Effector memory CD4-positive, alpha-beta T cell (primary cell): ENCODE data around the gene GNG2.
A peak's percentile ranks its signal among the peaks of the same experiment; 100 is the strongest.

Source experiments
- DNase-seq, 3 donors: peaks; one replicate each; pipeline ENCODE4 v3.0.0-alpha.2; 2020
- H3K27ac ChIP-seq: 2 replicates; pipeline ENCODE4 v1.7.0; 2013; ENCODE audit warnings: mild to moderate bottlenecking, low read length, moderate library complexity; ENCODE audit not compliant: insufficient read depth, poor library complexity, severe bottlenecking
- H3K27me3 ChIP-seq: replicated peaks from 2 replicates; pipeline ENCODE4 v1.7.0; 2013; ENCODE audit warnings: mild to moderate bottlenecking, low read length; ENCODE audit not compliant: insufficient read depth, control insufficient read depth, poor library complexity, severe bottlenecking
- H3K36me3 ChIP-seq: 2 replicates; pipeline ENCODE4 v1.7.0; 2013; ENCODE audit warnings: mild to moderate bottlenecking, low read length, moderate library complexity; ENCODE audit not compliant: control insufficient read depth, insufficient read depth
- H3K4me1 ChIP-seq: 2 replicates; pipeline ENCODE4 v1.7.0; 2013; ENCODE audit warnings: low read length, mild to moderate bottlenecking; ENCODE audit not compliant: control insufficient read depth, insufficient read depth, poor library complexity, severe bottlenecking
- H3K4me3 ChIP-seq: 2 replicates; pipeline ENCODE4 v1.7.0; 2013; ENCODE audit warnings: low read length, low read depth, mild to moderate bottlenecking; ENCODE audit not compliant: insufficient read depth, poor library complexity, severe bottlenecking
- H3K9me3 ChIP-seq: 2 replicates; pipeline ENCODE4 v1.7.0; 2013; ENCODE audit warnings: mild to moderate bottlenecking, low read length, moderate library complexity; ENCODE audit not compliant: control insufficient read depth
- total RNA-seq, 3 donors: gene quantifications; one replicate each; lab custom pipeline; 2026; lab: John Stamatoyannopoulos, UW

GNG2 gene
- total RNA-seq = 189 to 240 (median 205) reads per million in 3 donors

GRCh38 chr14:51860164-51860824, at the start of gene GNG2:
GNG2 (plus strand) TSS chr14:51860612; CDS start chr14:51950679, 90,067 bp downstream.
- DNase-seq = peak; percentile 70 to 74 (median 71)
- Histone ChIP-seq H3K36me3 (no peaks in the 10 kb centered on the region), H3K4me3 (peak within 1 kb of the TSS; percentile 85), H3K4me1 (peaks cover 25% of the 10 kb centered on the region), H3K9me3 (no peaks in the 10 kb centered on the region), H3K27me3 (no peaks in the 10 kb centered on the region), H3K27ac (peak within 1 kb of the TSS; percentile 88)

GRCh38 chr14:51811706-51812105, 48.7 kb upstream of the GNG2 start:
- Histone ChIP-seq H3K27me3 (no peaks in the 10 kb centered on the region), H3K4me3 (no peak overlapping the region), H3K9me3 (no peaks in the 10 kb centered on the region), H3K27ac (no peak overlapping the region), H3K36me3 (no peaks in the 10 kb centered on the region), H3K4me1 (no peaks in the 10 kb centered on the region)
- DNase-seq = no peak

DNA sequence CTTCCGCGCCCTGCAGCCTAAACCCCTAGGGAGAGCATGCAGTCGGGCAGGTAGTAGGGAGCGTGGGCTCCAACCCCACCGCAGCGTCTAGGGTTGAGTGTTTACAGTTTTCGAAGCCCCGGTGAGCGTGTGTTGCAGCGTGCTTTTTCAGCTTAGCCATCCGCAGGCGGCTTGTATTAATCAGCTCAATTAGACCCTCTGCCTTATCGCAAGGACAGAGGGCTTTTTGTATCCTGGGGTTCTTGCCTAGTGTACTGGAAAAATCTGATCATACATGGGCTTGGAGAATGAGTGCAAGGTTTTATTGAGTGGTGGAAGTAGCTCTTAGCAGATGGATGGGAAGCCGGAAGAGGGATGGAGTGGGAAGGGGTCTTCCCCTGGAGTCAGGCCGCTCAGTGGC, 44.4 kb upstream of the GNG2 start:
- Histone ChIP-seq H3K4me1 (no peaks in the 10 kb centered on the region), H3K27ac (no peak overlapping the region), H3K4me3 (no peak overlapping the region), H3K27me3 (no peaks in the 10 kb centered on the region), H3K9me3 (no peaks in the 10 kb centered on the region), H3K36me3 (no peaks in the 10 kb centered on the region)
- no peak for DNase-seq

DNA sequence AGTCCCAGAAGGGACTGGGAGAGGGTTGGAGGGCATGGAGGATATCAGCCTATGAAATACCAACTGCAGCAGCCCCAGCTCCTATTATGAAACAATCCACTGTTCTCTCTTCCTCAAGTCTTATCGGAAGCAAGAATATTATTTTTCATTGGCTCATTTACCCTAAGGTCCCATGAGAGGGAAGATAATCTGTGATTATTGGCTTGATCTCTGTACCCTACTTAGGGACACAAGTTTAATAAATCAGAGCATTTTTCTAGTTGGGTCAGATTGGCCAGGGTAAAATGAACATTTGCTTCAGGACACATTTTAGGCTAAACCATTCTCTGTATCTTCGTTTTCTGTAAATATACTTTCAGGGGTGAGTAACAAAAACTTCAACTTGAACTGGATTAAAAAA, 43.1 kb upstream of the GNG2 start:
- no peaks in the 10 kb centered on the region for H3K9me3 ChIP-seq

GRCh38 chr14:51818748-51819380, 41.5 kb upstream of the GNG2 start:
- Histone ChIP-seq H3K9me3 (no peaks in the 10 kb centered on the region), H3K4me3 (no peak overlapping the region), H3K36me3 (no peaks in the 10 kb centered on the region), H3K4me1 (no peaks in the 10 kb centered on the region), H3K27ac (no peak overlapping the region), H3K27me3 (no peaks in the 10 kb centered on the region)
- no peak for DNase-seq

More for the DNA sequence above, 43.1 kb upstream of the GNG2 start:
- no peak for DNase-seq
- H3K27ac ChIP-seq = no peak overlapping the region
- H3K4me1 ChIP-seq = no peaks in the 10 kb centered on the region
- H3K27me3 ChIP-seq = no peaks in the 10 kb centered on the region
- no peak overlapping the region for H3K4me3 ChIP-seq
- no peaks in the 10 kb centered on the region for H3K36me3 ChIP-seq

DNA sequence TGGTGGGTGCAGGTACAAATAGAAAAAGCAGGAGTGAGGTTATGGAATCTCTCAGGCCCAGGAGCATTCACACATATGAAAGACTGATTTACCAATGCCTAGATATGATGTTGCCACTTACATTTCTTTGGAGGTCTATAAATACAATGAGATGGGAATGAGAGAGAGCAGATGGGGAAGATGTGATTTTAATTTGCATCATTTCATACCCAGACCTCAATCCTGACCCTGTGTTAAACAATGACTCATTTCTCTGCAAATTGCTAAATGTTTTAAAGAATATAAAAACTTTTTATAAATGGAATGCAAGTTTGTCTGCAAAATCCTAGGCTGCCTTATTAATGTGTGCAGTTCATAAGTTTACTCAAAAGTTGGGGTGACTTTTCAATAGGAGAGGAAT, 38.6 kb upstream of the GNG2 start:
- no peak for DNase-seq
- Histone ChIP-seq H3K4me3 (no peak overlapping the region), H3K9me3 (no peaks in the 10 kb centered on the region), H3K36me3 (no peaks in the 10 kb centered on the region), H3K4me1 (no peaks in the 10 kb centered on the region), H3K27ac (no peak overlapping the region), H3K27me3 (no peaks in the 10 kb centered on the region)

DNA sequence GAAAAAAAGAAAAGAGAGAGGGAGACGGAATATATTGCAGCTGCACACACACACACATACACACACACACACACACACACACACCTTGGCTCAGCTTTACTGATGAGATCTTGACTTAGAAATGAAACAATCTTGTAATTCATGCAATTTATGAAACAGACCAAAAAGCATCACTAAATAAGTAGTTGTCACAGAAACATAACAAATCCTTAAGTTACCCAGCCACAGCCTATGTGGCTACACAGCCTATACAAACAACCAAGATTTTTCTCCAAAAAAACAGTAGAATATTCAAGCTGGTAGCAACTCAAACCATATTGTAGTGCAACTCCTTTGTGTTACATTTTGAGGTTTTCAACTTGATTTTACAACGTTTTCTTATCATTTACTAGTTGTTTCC, 37.9 kb upstream of the GNG2 start:
- DNase-seq = no peak
- Histone ChIP-seq H3K36me3 (no peaks in the 10 kb centered on the region), H3K9me3 (no peaks in the 10 kb centered on the region), H3K4me1 (no peaks in the 10 kb centered on the region), H3K4me3 (no peak overlapping the region), H3K27ac (no peak overlapping the region), H3K27me3 (no peaks in the 10 kb centered on the region)

DNA sequence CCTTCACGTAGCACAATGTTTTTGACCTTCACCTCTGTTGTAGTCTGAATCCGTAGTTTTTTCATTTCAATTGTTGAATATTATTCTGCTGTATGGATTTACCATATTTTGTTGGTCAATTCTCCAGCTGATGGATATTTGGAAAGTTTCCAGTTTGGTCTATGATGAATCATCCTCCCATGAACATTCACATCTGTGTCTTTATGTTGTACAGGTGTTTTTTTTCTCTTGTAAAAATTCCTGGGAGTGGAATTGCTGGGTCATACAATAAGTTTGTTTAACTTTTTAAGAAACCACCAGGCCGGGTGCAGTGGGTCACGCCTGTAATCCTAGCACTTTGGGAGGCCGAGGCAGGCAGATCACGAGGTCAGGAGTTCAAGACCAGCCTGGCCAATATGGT, 36.7 kb upstream of the GNG2 start:
- Histone ChIP-seq H3K4me1 (peaks cover 8% of the 10 kb centered on the region), H3K4me3 (no peak overlapping the region), H3K36me3 (no peaks in the 10 kb centered on the region), H3K27me3 (no peaks in the 10 kb centered on the region), H3K9me3 (no peaks in the 10 kb centered on the region), H3K27ac (no peak overlapping the region)
- no peak for DNase-seq

- Histone ChIP-seq H3K4me3 (no peak overlapping the region), H3K4me1 (peaks cover 8% of the 10 kb centered on the region), H3K9me3 (no peaks in the 10 kb centered on the region), H3K27ac (no peak overlapping the region), H3K36me3 (no peaks in the 10 kb centered on the region), H3K27me3 (no peaks in the 10 kb centered on the region)
- no peak for DNase-seq
Observed at GRCh38 chr14:51824191-51824590, 36.2 kb upstream of the GNG2 start.

- Histone ChIP-seq H3K4me3 (no peak overlapping the region), H3K9me3 (no peaks in the 10 kb centered on the region), H3K27ac (no peak overlapping the region), H3K4me1 (peaks cover 8% of the 10 kb centered on the region), H3K36me3 (no peaks in the 10 kb centered on the region), H3K27me3 (no peaks in the 10 kb centered on the region)
- DNase-seq = no peak
Observed at GRCh38 chr14:51825926-51826325, 34.5 kb upstream of the GNG2 start.
